Measurements from ENCODE around the gene BTF3L4.

DNA sequence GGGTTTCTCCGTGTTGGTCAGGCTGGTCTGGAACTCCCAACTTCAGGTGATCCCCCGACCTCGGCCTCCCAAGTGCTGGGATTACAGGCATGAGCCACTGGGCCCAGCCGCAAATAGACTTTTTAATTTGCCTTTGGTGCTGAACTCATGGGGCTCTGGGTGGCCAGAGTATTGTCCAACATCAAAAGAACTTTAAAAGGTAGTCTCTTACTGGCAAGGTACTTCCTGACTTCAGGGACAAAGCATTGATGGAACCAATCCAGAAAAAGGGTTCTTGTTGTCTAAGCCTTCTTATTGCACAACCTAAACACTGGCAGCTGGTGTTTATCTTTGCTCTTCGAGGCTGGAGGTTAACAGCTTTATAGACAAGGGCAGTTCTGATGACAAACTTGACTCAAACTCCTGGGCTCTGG is 18.7 kb upstream of the BTF3L4 start:
- TF ChIP-seq POLR2A (IDR thresholded peaks at IDR 0.05): no peak
- TF ChIP-seq, protein P1, sequence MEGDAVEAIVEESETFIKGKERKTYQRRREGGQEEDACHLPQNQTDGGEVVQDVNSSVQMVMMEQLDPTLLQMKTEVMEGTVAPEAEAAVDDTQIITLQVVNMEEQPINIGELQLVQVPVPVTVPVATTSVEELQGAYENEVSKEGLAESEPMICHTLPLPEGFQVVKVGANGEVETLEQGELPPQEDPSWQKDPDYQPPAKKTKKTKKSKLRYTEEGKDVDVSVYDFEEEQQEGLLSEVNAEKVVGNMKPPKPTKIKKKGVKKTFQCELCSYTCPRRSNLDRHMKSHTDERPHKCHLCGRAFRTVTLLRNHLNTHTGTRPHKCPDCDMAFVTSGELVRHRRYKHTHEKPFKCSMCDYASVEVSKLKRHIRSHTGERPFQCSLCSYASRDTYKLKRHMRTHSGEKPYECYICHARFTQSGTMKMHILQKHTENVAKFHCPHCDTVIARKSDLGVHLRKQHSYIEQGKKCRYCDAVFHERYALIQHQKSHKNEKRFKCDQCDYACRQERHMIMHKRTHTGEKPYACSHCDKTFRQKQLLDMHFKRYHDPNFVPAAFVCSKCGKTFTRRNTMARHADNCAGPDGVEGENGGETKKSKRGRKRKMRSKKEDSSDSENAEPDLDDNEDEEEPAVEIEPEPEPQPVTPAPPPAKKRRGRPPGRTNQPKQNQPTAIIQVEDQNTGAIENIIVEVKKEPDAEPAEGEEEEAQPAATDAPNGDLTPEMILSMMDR (IDR thresholded peaks at IDR 0.05): no peak

Measured in body of pancreas (tissue), 4 donors.